Mesendoderm (in vitro differentiated cells): ENCODE results near the gene ARG2.

Experiments
- DNase-seq: peaks from one replicate; pipeline ENCODE4 v3.0.0; 2013
- H2AK5ac ChIP-seq: 2 replicates; pipeline ENCODE4 v1.6.1; 2013; ENCODE audit warnings: low read length, inconsistent platforms
- H2BK120ac ChIP-seq: 2 replicates; pipeline ENCODE4 v1.6.1; 2013; ENCODE audit warnings: low read depth, mild to moderate bottlenecking, low read length, moderate library complexity, mixed read lengths
- H2BK15ac ChIP-seq: replicated peaks from 2 replicates; pipeline ENCODE4 v1.6.1; 2013; ENCODE audit warnings: low read depth, mild to moderate bottlenecking, moderate library complexity
- H2BK5ac ChIP-seq: 2 replicates; pipeline ENCODE4 v1.6.1; 2013; ENCODE audit warnings: low read length, inconsistent platforms
- H3K18ac ChIP-seq: 2 replicates; pipeline ENCODE4 v1.6.1; 2013; ENCODE audit warnings: mild to moderate bottlenecking, low read length, mixed read lengths
- H3K23ac ChIP-seq: one replicate; pipeline ENCODE4 v1.6.1; 2013; ENCODE audit warnings: low read length
- H3K27ac ChIP-seq: 2 replicates; pipeline ENCODE4 v1.5.1; 2013; ENCODE audit warnings: low read depth, mild to moderate bottlenecking, inconsistent platforms, low read length, moderate library complexity
- H3K27me3 ChIP-seq: 2 replicates; pipeline ENCODE4 v1.6.1; 2013; ENCODE audit warnings: low read length, control low read depth, mild to moderate bottlenecking, inconsistent platforms; ENCODE audit not compliant: insufficient read depth, poor library complexity
- H3K36me3 ChIP-seq: 2 replicates; pipeline ENCODE4 v1.6.1; 2013; ENCODE audit warnings: low read length, inconsistent platforms; ENCODE audit not compliant: control insufficient read depth, insufficient read depth
- H3K4ac ChIP-seq: one replicate; pipeline ENCODE4 v1.6.1; 2013; ENCODE audit warnings: low read depth, mild to moderate bottlenecking, low read length, moderate library complexity
- H3K4me1 ChIP-seq: 2 replicates; pipeline ENCODE4 v1.6.1; 2013; ENCODE audit warnings: low read depth, low read length, inconsistent platforms; ENCODE audit not compliant: control insufficient read depth
- H3K4me2 ChIP-seq: 2 replicates; pipeline ENCODE4 v1.6.1; 2013; ENCODE audit warnings: low read length
- H3K4me3 ChIP-seq: 2 replicates; pipeline ENCODE4 v1.5.1; 2013; ENCODE audit warnings: mild to moderate bottlenecking, low read length
- H3K56ac ChIP-seq: one replicate; pipeline ENCODE4 v1.6.1; 2013; ENCODE audit warnings: low read length
- H3K79me1 ChIP-seq: 2 replicates; pipeline ENCODE4 v1.6.1; 2013; ENCODE audit warnings: low read length, inconsistent platforms
- H3K79me2 ChIP-seq: 2 replicates; pipeline ENCODE4 v1.6.1; 2013; ENCODE audit warnings: mild to moderate bottlenecking, low read length; ENCODE audit not compliant: control insufficient read depth, insufficient read depth
- H3K9ac ChIP-seq: 2 replicates; pipeline ENCODE4 v1.6.1; 2013; ENCODE audit warnings: low read length, inconsistent platforms
- H4K5ac ChIP-seq: one replicate; pipeline ENCODE4 v1.6.1; 2013; ENCODE audit warnings: low read length
- H4K8ac ChIP-seq: one replicate; pipeline ENCODE4 v1.6.1; 2013; ENCODE audit warnings: low read depth, mild to moderate bottlenecking, control low read depth, low read length, moderate library complexity
- WGBS: extraction: QIAGEN DNeasy Blood & Tissue Kit; methylation state at CpG from one replicate; pipeline ENCODE4 v1.1.7; 2013; ENCODE audit warnings: low lambda C conversion rate, missing lambda C conversion rate; ENCODE audit not compliant: insufficient coverage; ENCODE audit errors: extremely low coverage; 5-methylcytosine and 5-hydroxymethylcytosine counted together

The ARG2 gene

DNA sequence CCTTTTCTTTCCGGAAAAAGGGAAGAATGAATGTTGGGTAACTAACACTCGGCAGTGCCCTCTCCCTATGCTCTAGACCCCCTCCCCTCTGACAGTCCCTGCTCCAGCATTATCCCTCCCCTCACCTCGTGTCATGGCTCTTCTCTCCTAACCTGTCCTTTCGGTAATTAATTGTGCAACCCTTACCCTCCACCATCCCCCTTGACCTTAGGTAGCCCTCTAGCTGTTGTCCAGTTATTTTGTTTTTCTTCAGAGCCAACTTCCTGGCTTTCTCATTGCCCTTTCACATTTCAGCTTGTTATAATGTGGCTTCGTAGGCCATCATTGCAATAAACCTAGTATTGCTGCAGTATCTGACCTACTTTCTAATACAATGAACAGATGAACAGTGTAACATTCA lies 11.2 kb downstream of the ARG2 start:
- Histone ChIP-seq H3K27me3 (no peaks in the 10 kb centered on the region), H3K4me3 (no peak overlapping the region), H4K5ac (no peak overlapping the region), H3K23ac (no peak overlapping the region), H3K56ac (no peak overlapping the region), H3K4me2 (no peak overlapping the region), H4K8ac (no peak overlapping the region), H2BK5ac (no peak overlapping the region), H2AK5ac (no peak overlapping the region), H3K4ac (no peak overlapping the region), H3K4me1 (no peaks in the 10 kb centered on the region), H3K79me2 (no peaks in the 10 kb centered on the region), H2BK15ac (no peak overlapping the region), H3K79me1 (no peaks in the 10 kb centered on the region), H3K36me3 (no peaks in the 10 kb centered on the region), H3K18ac (no peak overlapping the region), H2BK120ac (no peak overlapping the region), H3K27ac (no peak overlapping the region), H3K9ac (no peak overlapping the region)
- no peak for DNase-seq
- WGBS, result no CpG with 5 or more reads among the region's 5 CpGs

DNA sequence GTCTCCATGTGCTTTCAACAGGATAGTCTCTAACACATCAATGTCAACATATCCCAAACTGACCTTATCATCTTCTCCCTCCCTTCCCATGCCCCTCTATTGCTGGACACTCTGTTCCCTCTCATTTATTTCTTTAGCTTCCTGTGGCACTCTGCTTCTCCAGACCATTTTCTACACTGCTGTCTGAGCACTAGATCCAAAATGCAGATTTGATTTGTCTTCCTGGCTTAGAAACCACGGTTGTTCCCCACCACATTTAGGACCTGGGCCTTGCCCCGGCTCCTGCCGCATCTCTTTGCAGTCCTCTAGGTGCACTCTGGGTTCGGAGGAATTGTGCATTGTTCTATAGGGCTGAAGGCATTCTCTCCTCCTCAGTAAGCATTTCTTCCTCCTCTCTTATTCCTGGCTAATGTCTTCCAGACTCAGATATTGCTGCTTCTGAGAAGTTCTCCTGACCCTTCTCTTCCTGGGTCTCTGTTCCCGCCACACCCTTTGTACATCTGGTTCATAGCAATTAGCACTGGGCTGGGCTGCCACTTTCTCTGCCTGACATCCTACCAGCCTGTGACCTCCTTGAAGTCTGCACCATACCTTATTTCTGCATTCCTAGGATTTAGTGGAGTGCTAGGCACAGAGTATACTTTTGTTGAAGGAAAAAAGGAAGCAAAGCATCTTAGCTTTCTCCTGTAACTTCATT lies 13.9 kb downstream of the ARG2 start:
- Histone ChIP-seq H3K27me3 (no peaks in the 10 kb centered on the region), H3K4me1 (no peaks in the 10 kb centered on the region), H3K79me2 (no peaks in the 10 kb centered on the region), H2BK15ac (no peak overlapping the region), H4K8ac (no peak overlapping the region), H3K36me3 (no peaks in the 10 kb centered on the region), H2BK120ac (no peak overlapping the region), H3K9ac (no peak overlapping the region), H3K4ac (no peak overlapping the region), H4K5ac (no peak overlapping the region), H3K79me1 (no peaks in the 10 kb centered on the region), H3K4me3 (no peak overlapping the region), H3K23ac (no peak overlapping the region), H3K27ac (no peak overlapping the region), H3K18ac (no peak overlapping the region), H2AK5ac (no peak overlapping the region), H3K56ac (no peak overlapping the region), H3K4me2 (no peak overlapping the region), H2BK5ac (no peak overlapping the region)
- no CpG with 5 or more reads among the region's 5 CpGs for WGBS
- DNase-seq, result no peak

DNA sequence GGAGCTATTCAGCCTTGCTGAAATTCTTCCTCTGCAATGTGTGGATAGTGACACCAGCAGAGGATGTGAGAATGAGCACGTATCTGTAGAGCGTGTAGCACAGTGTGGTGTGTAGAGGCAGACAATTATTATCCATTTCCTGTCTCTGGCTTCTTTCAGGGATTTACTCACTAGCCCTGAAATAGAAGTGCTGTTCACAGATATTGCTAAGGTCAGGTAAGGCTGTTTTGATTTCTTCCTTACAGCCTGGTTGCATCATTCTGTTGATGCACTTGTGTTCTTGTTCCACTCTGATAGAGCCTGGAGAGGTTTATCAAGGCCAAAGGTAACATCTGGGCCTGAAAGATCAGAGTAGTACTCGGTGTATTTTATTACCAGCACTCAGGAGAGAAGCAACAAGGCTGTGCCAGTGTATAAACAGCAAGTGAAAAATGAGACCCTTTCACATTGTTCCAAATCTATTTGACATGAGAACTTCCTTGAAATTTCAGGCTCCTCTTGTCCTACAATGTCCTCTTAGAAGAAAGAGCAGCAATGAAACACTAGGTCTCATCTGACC lies 16.7 kb downstream of the ARG2 start:
- Histone ChIP-seq H3K27ac (no peak overlapping the region), H2AK5ac (no peak overlapping the region)
- no CpG with 5 or more reads among the region's 3 CpGs for WGBS

DNA sequence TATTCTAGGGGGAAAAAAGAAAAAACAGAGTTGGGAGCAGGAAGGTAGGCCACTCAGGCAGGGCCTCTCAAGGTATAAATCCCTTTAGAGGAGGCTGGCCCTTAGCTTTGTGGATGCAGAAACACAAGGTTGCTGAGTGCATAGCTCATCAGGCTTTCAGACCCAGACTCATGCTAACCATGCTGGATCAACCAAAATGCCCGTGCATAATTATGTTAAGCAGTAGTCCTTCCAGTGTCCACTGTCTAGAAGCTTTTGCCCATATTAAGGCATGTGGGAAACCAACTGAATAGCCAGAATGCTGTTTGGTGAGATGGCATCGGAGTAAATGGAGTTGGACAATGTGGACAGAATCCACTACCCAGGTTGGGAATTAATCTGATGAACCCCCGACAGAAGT lies 18.9 kb downstream of the ARG2 start:
- no CpG with 5 or more reads among the region's 3 CpGs for WGBS
- Histone ChIP-seq H3K56ac (no peak overlapping the region), H2BK15ac (no peak overlapping the region), H3K27me3 (no peaks in the 10 kb centered on the region), H2BK5ac (no peak overlapping the region), H2BK120ac (no peak overlapping the region), H3K4me3 (no peak overlapping the region), H3K27ac (no peak overlapping the region), H3K4me1 (no peaks in the 10 kb centered on the region), H4K5ac (no peak overlapping the region), H4K8ac (no peak overlapping the region), H3K79me1 (no peaks in the 10 kb centered on the region), H3K4me2 (no peak overlapping the region), H3K18ac (no peak overlapping the region), H3K23ac (no peak overlapping the region), H3K4ac (no peak overlapping the region), H2AK5ac (no peak overlapping the region), H3K9ac (no peak overlapping the region), H3K79me2 (no peaks in the 10 kb centered on the region), H3K36me3 (no peaks in the 10 kb centered on the region)
- no peak for DNase-seq

More for the DNA sequence above, 16.7 kb downstream of the ARG2 start:
- Histone ChIP-seq H4K8ac (no peak overlapping the region), H2BK5ac (no peak overlapping the region), H2BK120ac (no peak overlapping the region), H3K23ac (no peak overlapping the region), H3K4me1 (no peaks in the 10 kb centered on the region), H2BK15ac (no peak overlapping the region), H3K79me2 (no peaks in the 10 kb centered on the region), H3K4me3 (no peak overlapping the region), H3K79me1 (no peaks in the 10 kb centered on the region), H3K36me3 (no peaks in the 10 kb centered on the region), H3K4me2 (no peak overlapping the region), H3K18ac (no peak overlapping the region), H3K4ac (no peak overlapping the region), H3K9ac (no peak overlapping the region), H3K56ac (no peak overlapping the region), H4K5ac (no peak overlapping the region), H3K27me3 (no peaks in the 10 kb centered on the region)
- no peak for DNase-seq

DNA sequence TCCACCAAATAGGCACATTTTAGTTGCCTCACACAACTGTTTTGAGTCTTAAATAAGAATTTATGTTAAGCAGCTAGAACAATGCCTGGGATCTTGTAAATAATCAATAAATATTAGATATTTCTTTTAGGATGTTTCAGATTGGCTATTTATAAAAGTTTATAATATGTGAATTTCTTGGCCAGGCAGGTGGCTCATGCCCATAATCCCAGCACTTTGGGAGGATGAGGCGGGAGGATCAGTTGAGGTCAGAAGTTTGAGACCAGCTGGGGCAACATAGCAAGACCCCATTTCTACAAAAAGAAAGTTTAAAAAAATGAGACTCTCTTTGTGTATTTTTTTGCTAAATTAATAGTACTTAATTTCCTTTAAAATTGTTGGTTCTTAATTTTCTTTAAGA lies 21.8 kb downstream of the ARG2 start:
- Histone ChIP-seq H3K4me3 (no peak overlapping the region), H3K36me3 (no peaks in the 10 kb centered on the region), H3K4me1 (no peaks in the 10 kb centered on the region), H3K18ac (no peak overlapping the region), H3K4ac (no peak overlapping the region), H2AK5ac (no peak overlapping the region), H3K27ac (no peak overlapping the region), H3K27me3 (no peaks in the 10 kb centered on the region), H2BK120ac (no peak overlapping the region), H3K79me2 (no peaks in the 10 kb centered on the region), H4K8ac (no peak overlapping the region), H3K56ac (no peak overlapping the region), H3K4me2 (no peak overlapping the region), H2BK15ac (no peak overlapping the region), H4K5ac (no peak overlapping the region), H3K79me1 (no peaks in the 10 kb centered on the region), H3K23ac (no peak overlapping the region), H3K9ac (no peak overlapping the region), H2BK5ac (no peak overlapping the region)
- no peak for DNase-seq
- no CpG with 5 or more reads among the region's 1 CpG for WGBS
